AG09309 (cell line): Measurements from ENCODE around the gene CAMK2B.
"Not testable (repeated sequence)": the region's sequence is repeated elsewhere in the genome, so short reads cannot be mapped to it uniquely, and the experiment has no call there.

ENCODE experiments used
- DNase-seq: peaks from one replicate; pipeline ENCODE4 v3.0.0-alpha.2; 2010; ENCODE audit warnings: low read depth
- H3K4me3 ChIP-seq: 2 replicates; pipeline ENCODE4 v1.5.1; 2011; ENCODE audit warnings: mild to moderate bottlenecking, low read depth, low read length, moderate library complexity; ENCODE audit not compliant: control insufficient read depth
- TF ChIP-seq, protein P1 (sequence below): IDR thresholded peaks from 2 replicates; pipeline ENCODE4 v1.5.1; 2011; ENCODE audit warnings: mild to moderate bottlenecking, low read depth, low read length, inconsistent platforms; ENCODE audit not compliant: insufficient read depth, control insufficient read depth; ENCODE audit errors: missing control alignments

CAMK2B gene

DNA sequence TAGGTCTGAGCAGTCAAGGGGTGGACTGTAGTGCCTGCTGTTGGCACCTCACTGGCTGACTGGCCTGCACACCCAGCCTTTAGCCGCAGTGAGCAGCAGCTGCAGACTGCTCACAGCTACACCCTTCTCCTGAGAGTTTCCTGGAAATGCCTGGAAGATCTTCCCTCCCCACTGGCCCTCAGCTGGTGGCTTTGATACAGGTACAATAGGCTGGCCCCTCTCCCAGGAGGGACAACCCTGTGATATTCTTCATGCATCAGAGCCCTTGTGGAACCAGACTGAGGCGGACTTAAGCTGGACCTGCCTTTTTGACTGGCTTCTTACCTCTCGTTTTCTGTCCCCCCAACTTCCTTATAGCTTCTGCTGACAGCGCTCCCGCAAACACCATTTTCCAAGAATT lies 142.6 kb downstream of the CAMK2B start:
- TF ChIP-seq, protein P1, sequence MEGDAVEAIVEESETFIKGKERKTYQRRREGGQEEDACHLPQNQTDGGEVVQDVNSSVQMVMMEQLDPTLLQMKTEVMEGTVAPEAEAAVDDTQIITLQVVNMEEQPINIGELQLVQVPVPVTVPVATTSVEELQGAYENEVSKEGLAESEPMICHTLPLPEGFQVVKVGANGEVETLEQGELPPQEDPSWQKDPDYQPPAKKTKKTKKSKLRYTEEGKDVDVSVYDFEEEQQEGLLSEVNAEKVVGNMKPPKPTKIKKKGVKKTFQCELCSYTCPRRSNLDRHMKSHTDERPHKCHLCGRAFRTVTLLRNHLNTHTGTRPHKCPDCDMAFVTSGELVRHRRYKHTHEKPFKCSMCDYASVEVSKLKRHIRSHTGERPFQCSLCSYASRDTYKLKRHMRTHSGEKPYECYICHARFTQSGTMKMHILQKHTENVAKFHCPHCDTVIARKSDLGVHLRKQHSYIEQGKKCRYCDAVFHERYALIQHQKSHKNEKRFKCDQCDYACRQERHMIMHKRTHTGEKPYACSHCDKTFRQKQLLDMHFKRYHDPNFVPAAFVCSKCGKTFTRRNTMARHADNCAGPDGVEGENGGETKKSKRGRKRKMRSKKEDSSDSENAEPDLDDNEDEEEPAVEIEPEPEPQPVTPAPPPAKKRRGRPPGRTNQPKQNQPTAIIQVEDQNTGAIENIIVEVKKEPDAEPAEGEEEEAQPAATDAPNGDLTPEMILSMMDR: no peak
- DNase-seq: no peak
- H3K4me3 ChIP-seq: no peak overlapping the region

DNA sequence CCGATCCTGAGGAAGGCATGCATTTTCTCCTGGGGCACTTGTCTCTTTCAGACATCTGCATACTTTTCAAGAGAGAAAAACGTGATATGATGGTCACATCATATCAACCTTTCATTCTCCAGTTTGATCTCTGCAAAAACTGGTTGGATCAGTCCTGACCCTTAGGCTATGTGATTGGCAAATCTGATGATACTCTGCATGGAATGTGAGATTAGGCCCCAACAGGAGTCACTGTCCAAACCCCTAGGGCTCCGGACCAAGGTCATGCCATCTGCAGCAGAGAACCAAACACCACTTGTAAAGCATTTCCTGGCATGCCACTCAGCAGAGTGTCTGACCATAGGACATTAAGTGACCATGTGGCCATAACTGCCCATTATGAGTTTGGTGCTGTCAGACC lies 144.8 kb downstream of the CAMK2B start:
- H3K4me3 ChIP-seq: no peak overlapping the region
- no peak for DNase-seq
- TF ChIP-seq, protein P1: no peak

GRCh38 chr7:44177570-44178131 lies 147.7 kb downstream of the CAMK2B start:
- no peak for DNase-seq
- H3K4me3 ChIP-seq: no peak overlapping the region
- TF ChIP-seq, protein P1: no peak

- TF ChIP-seq, protein P1: no peak
- DNase-seq: no peak
- H3K4me3 ChIP-seq: no peak overlapping the region
These were observed 148.9 kb downstream of the CAMK2B start for GRCh38 chr7:44176486-44176885.

- DNase-seq: no peak
- H3K4me3 ChIP-seq: no peak overlapping the region
- TF ChIP-seq, protein P1: no peak
These were observed 149.7 kb downstream of the CAMK2B start for GRCh38 chr7:44175730-44176129.

DNA sequence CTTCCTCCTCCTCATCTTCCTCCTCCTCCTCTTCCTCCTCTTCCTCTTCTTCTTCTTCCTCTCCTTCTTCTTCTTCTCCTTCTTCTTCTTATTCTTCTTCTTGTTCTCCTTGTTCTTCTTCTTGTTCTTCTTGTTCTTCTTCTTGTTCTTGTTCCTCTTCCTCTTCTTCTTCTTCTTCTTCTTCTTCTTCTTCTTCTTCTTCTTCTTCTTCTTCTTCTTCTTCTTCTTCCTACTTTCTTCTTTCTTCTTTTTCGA lies 150.8 kb downstream of the CAMK2B start:
- H3K4me3 ChIP-seq, DNase-seq: not testable (repeated sequence)

DNA sequence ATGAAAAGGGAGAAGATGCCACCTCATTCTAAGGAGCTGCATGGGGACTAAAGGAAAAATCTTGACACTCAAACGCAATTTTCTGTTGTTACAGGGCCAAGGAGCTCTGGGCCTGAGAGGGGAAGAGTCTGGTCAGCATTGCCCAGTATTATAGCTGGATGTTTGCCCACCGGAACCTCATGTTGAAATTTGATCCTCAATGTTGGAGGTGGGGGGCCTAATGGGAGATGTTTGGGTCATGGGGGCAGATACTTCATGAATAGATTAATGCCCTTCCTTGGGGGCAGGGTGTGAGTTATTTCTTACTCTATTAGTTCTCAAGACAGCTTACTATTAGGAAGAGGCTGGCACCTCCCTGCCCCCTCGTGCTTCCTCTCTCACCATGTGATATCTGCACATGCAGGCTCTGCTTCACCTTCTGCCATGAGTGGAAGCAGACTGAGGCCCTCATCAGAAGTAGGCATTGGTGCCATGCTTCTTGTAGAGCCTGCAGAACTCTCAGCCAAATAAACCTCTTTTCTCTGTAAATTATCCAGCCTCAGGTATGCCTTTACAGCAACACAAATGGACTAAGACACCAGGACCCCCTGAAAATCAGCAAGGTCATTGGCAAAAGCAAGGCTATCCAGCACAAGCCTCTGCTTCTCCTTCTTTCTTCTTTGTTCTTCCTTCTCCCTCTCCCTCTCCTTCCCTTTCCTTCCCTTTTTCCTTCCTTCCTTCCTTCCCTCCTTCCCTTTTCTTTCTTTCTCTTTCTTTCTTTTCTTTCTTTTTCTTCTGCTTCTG lies 151.3 kb downstream of the CAMK2B start:
- H3K4me3 ChIP-seq: no peak overlapping the region
- TF ChIP-seq, protein P1: no peak
- no peak for DNase-seq
